Endothelial cell of umbilical vein (primary cell): ENCODE measurements around the gene OR4N2.

ENCODE experiments used
- POLR2A ChIP-seq: IDR thresholded peaks from 2 replicates; pipeline ENCODE4 v1.6.1; 2012; ENCODE audit warnings: low read depth, mild to moderate bottlenecking, control low read depth, low read length
- TF ChIP-seq, protein P1 (sequence below), 2 donors: IDR thresholded peaks; 1 replicate in 1 of 2; 2 replicates in 1 of 2; pipeline ENCODE4 v1.5.1; 2011; ENCODE audit warnings: low read length in 2 of 2, mild to moderate bottlenecking in 2 of 2, moderate library complexity in 2 of 2, control low read depth in 1 of 2, inconsistent platforms in 1 of 2, low read depth in 1 of 2; ENCODE audit not compliant: insufficient read depth in 1 of 2; ENCODE audit errors: extremely low read depth in 1 of 2

DNA sequence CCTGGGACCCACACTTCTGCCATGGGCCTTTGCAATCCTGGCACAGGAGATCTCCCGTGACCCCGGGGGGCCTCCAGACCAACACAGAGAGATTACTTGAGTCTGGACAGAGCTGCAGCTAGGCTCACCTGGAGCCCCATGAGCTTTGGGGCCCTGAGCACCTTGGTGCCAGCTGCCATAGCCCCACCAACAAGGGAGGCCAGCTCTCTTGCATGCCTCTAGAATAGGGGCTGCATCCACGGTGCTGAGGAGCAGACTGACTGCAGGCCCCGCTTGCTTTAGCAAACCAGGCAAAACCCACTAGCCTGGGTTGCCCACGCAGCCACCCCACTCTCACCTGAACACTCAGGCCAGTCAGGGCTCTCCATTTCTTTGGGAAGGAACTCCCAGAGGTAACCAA lies 3.7 kb upstream of the OR4N2 start:
- TF ChIP-seq, protein P1, sequence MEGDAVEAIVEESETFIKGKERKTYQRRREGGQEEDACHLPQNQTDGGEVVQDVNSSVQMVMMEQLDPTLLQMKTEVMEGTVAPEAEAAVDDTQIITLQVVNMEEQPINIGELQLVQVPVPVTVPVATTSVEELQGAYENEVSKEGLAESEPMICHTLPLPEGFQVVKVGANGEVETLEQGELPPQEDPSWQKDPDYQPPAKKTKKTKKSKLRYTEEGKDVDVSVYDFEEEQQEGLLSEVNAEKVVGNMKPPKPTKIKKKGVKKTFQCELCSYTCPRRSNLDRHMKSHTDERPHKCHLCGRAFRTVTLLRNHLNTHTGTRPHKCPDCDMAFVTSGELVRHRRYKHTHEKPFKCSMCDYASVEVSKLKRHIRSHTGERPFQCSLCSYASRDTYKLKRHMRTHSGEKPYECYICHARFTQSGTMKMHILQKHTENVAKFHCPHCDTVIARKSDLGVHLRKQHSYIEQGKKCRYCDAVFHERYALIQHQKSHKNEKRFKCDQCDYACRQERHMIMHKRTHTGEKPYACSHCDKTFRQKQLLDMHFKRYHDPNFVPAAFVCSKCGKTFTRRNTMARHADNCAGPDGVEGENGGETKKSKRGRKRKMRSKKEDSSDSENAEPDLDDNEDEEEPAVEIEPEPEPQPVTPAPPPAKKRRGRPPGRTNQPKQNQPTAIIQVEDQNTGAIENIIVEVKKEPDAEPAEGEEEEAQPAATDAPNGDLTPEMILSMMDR (IDR thresholded peaks at IDR 0.05; ENCODE audit: extremely low read depth in 1 of 2, insufficient read depth in 1 of 2, low read depth in 1 of 2, low read length in 2 of 2): no peak
- no peak for TF ChIP-seq POLR2A
